ENCODE data around the gene PPP1R12B.
"Not testable (repeated sequence)": the region's sequence is repeated elsewhere in the genome, so short reads cannot be mapped to it uniquely, and the experiment has no call there.

DNA sequence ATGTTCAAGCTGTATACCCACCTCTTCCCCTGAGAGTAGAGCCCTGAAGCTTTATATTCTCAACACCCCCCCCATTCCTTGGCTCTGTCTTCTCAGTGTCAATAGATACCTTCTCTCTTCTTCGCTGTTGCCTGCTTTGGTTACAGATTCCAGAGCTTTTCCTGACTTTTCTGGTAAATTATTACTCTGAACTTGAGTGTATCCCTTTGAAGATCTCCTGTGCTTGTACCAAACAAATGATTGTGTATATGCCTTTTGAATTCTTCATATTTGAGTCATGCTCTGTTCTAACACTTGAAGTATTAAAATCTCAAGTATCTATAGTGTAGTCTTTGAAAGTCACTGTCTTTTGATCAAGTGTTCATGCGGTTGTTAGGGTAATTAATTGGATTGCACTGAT lies 32.0 kb downstream of the PPP1R12B start:
- not testable (repeated sequence) for TF ChIP-seq POLR2A (IDR thresholded peaks at IDR 0.05); CTCF (IDR thresholded peaks at IDR 0.05); POLR2AphosphoS5 (IDR thresholded peaks at IDR 0.05; ENCODE audit: insufficient read depth in 1 of 2, low read depth in 1 of 2)
